Testis (tissue), 3 donors: Measurements from ENCODE around the gene IL6. TPM values are rescaled to one million over a fixed set of nuclear protein-coding genes. Genes with fewer than 3 reads are reported as not detected.
A peak's percentile ranks its signal among the peaks of the same experiment; 100 is the strongest.

Experiments
- DNase-seq: peaks from one replicate; pipeline ENCODE4 v3.0.0-alpha.2; 2019
- H3K27ac ChIP-seq, 2 donors: fragments of 200-600 bp; sonication (generic); one replicate each; pipeline ENCODE4 v1.5.1; 2019
- H3K27me3 ChIP-seq: fragments of 200-600 bp; sonication (generic); one replicate; pipeline ENCODE4 v1.5.1; 2019
- H3K36me3 ChIP-seq: fragments of 200-600 bp; sonication (generic); one replicate; pipeline ENCODE4 v1.5.1; 2017; ENCODE audit warnings: low read depth; ENCODE audit errors: missing control alignments
- H3K4me1 ChIP-seq: fragments of 200-600 bp; sonication (generic); one replicate; pipeline ENCODE4 v1.5.1; 2019
- H3K4me3 ChIP-seq, 2 donors: fragments of 200-600 bp; sonication (generic); one replicate each; pipeline ENCODE4 v1.5.1; 2017 to 2019
- H3K9me3 ChIP-seq: fragments of 200-600 bp; sonication (generic); one replicate; pipeline ENCODE4 v1.5.1; 2017
- CTCF ChIP-seq, 3 experiments: fragments of 450-650 bp in 2 of 3; fragments of 200-600 bp in 1 of 3; sonication (generic) in 1 of 3; IDR thresholded peaks; one replicate each; pipeline ENCODE4 v1.5.1; 2016 to 2019; ENCODE audit warnings: antibody characterized with exemption in 3 of 3, mild to moderate bottlenecking in 2 of 3, moderate library complexity in 1 of 3
- POLR2A ChIP-seq: fragments of 450-650 bp; IDR thresholded peaks from one replicate; pipeline ENCODE4 v1.6.1; 2017; ENCODE audit warnings: antibody characterized with exemption, mild to moderate bottlenecking, moderate library complexity
- WGBS, 2 donors: methylation state at CpG; one replicate each; pipeline ENCODE4 v1.1.5; 2018; 5-methylcytosine and 5-hydroxymethylcytosine counted together
- intact Hi-C: fragments of 100-400 bp; cut with DNase I; formaldehyde crosslinking; loops from one replicate; pipeline ENCODE4 v1.15.1; 2023; ENCODE audit warnings: low total_unique reads
- polyA plus RNA-seq: library from polyadenylated mRNA; stranded (reverse); fragments of 350-450 nt; fragmentation: Illumina TruSeq; extraction: RNeasy Lipid Tissue Mini Kit (QIAGEN cat#74804); gene quantifications from one replicate; pipeline ENCODE4 v1.2.3, GENCODE V29; 2014; ENCODE audit warnings: low read depth, low replicate concordance; ENCODE audit not compliant: insufficient read depth
- total RNA-seq, 2 donors: library from RNA; depleted of rRNA; stranded (reverse); fragments of >200 nt; gene quantifications; one replicate each; pipeline ENCODE4 v1.2.3, GENCODE V29; 2016

The IL6 gene
- total and polyA plus RNA-seq, 3 donors from 2014 or later, result 0.47 TPM; not detected in 2

- DNase-seq, result no peak
- WGBS, 2 donors, result 67 to 84% methylated on average over 5 of the region's 5 CpGs
- no peak overlapping the region for H3K27ac ChIP-seq
- no peak overlapping the region for H3K4me3 ChIP-seq
- intact Hi-C loops, result no loop called here
- H3K9me3 ChIP-seq, result no peaks in the 10 kb centered on the region
- no peaks in the 10 kb centered on the region for H3K27me3 ChIP-seq
- TF ChIP-seq POLR2A, result no peak
- TF ChIP-seq CTCF (IDR thresholded peaks at IDR 0.05), result no peak
- H3K4me1 ChIP-seq, result no peaks in the 10 kb centered on the region
- H3K36me3 ChIP-seq, result no peaks in the 10 kb centered on the region
Measured at GRCh38 chr7:22694597-22695207, 32.3 kb upstream of the IL6 start.

- Histone ChIP-seq H3K9me3 (no peaks in the 10 kb centered on the region), H3K4me1 (no peaks in the 10 kb centered on the region), H3K27ac (no peak overlapping the region), H3K4me3 (no peak overlapping the region), H3K27me3 (no peaks in the 10 kb centered on the region), H3K36me3 (no peaks in the 10 kb centered on the region)
- TF ChIP-seq POLR2A (no peak), CTCF (IDR thresholded peaks at IDR 0.05) (no peak)
- DNase-seq, result no peak
- intact Hi-C loops, result no loop called here
- 84 to 87% methylated on average over 5 of the region's 5 CpGs for WGBS, 2 donors
Measured at GRCh38 chr7:22695476-22696132, 31.4 kb upstream of the IL6 start.

- intact Hi-C loops, result no loop called here
- Histone ChIP-seq H3K4me1 (no peaks in the 10 kb centered on the region), H3K4me3 (no peak overlapping the region), H3K9me3 (no peaks in the 10 kb centered on the region), H3K27ac (peak overlapping the region in 1 of 2 donors; percentile 23), H3K36me3 (no peaks in the 10 kb centered on the region), H3K27me3 (no peaks in the 10 kb centered on the region)
- TF ChIP-seq CTCF (IDR thresholded peaks at IDR 0.05) (no peak), POLR2A (no peak)
- DNase-seq, result no peak
- WGBS, 2 donors, result 60% methylated on average over 4 of the region's 4 CpGs
Measured at GRCh38 chr7:22696541-22697228, 30.3 kb upstream of the IL6 start.

- Histone ChIP-seq H3K27ac (no peak overlapping the region), H3K4me3 (no peak overlapping the region), H3K9me3 (no peaks in the 10 kb centered on the region), H3K36me3 (no peaks in the 10 kb centered on the region), H3K4me1 (no peaks in the 10 kb centered on the region), H3K27me3 (no peaks in the 10 kb centered on the region)
- no peak for DNase-seq
- 91 to 98% methylated on average over 2 of the region's 2 CpGs for WGBS, 2 donors
- intact Hi-C loops, result no loop called here
- TF ChIP-seq CTCF (IDR thresholded peaks at IDR 0.05), result no peak
- no peak for TF ChIP-seq POLR2A
Measured at GRCh38 chr7:22697322-22697859, 29.6 kb upstream of the IL6 start.
